WTC11 (cell line): Measurements from ENCODE around the gene ENTR1. TPM values are rescaled to one million over a fixed set of nuclear protein-coding genes. Genes with fewer than 3 reads are reported as not detected.

Experiments
- ATAC-seq: fragments of 200-7000 bp; cut with Tn5 transposase; 2 replicates; pipeline ENCODE4 v1.10.0; 2021; ENCODE audit warnings: mild to moderate bottlenecking, moderate library complexity
- CTCF ChIA-PET: fragments of 300-600 bp; sonication (Branson Sonifier 250); formaldehyde crosslinking; loops from one replicate; lab custom pipeline; 2021; ENCODE audit warnings: antibody characterized with exemption; lab: Charles Lee
- POLR2A ChIA-PET: fragments of 350-600 bp; sonication (Branson Sonifier 250); formaldehyde crosslinking; loops from one replicate; lab custom pipeline; 2021; ENCODE audit warnings: antibody characterized with exemption; lab: Charles Lee
- DNase-seq: peaks from one replicate; pipeline ENCODE4 v3.0.0; 2021; ENCODE audit warnings: low spot score
- H3K27ac Mint-ChIP-seq: 2 replicates; pipeline ENCODE4 v1.8.0; 2021; ENCODE audit warnings: mixed read lengths
- H3K27me3 Mint-ChIP-seq: 2 replicates; pipeline ENCODE4 v1.8.0; 2021; ENCODE audit warnings: low read depth, mild to moderate bottlenecking, moderate library complexity, mixed read lengths
- H3K36me3 Mint-ChIP-seq: 2 replicates; pipeline ENCODE4 v1.8.0; 2021; ENCODE audit warnings: mixed read lengths
- H3K4me1 Mint-ChIP-seq: 2 replicates; pipeline ENCODE4 v1.8.0; 2022; ENCODE audit warnings: mixed read lengths
- H3K4me3 Mint-ChIP-seq: 2 replicates; pipeline ENCODE4 v1.8.0; 2021; ENCODE audit warnings: mild to moderate bottlenecking, moderate library complexity, mixed read lengths
- H3K9me3 Mint-ChIP-seq: 2 replicates; pipeline ENCODE4 v1.8.0; 2021; ENCODE audit warnings: mixed read lengths
- AR ChIP-seq: fragments of 250-450 bp; sonication (Bioruptor Pico); IDR thresholded peaks from 2 replicates; pipeline ENCODE4 v1.9.0; 2021; ENCODE audit warnings: mild to moderate bottlenecking
- ARID4B ChIP-seq: sonication (generic); formaldehyde crosslinking; IDR thresholded peaks from 2 replicates; pipeline ENCODE4 v1.8.0; 2023; ENCODE audit warnings: missing genetic modification reagents, mild to moderate bottlenecking, borderline replicate concordance
- EMX1 ChIP-seq: fragments of 250-450 bp; sonication (Bioruptor Pico); IDR thresholded peaks from 2 replicates; pipeline ENCODE4 v1.8.0; 2021; ENCODE audit warnings: mild to moderate bottlenecking
- MXD4 ChIP-seq: fragments of 250-450 bp; sonication (Bioruptor Pico); IDR thresholded peaks from 2 replicates; pipeline ENCODE4 v1.8.0; 2021; ENCODE audit warnings: mild to moderate bottlenecking, moderate library complexity, borderline replicate concordance
- NFATC4 ChIP-seq: fragments of 250-450 bp; sonication (Bioruptor Pico); IDR thresholded peaks from 2 replicates; pipeline ENCODE4 v1.9.0; 2021; ENCODE audit warnings: mild to moderate bottlenecking
- OVOL2 ChIP-seq: fragments of 250-450 bp; sonication (Bioruptor Pico); IDR thresholded peaks from 2 replicates; pipeline ENCODE4 v1.9.0; 2021; ENCODE audit warnings: mild to moderate bottlenecking, borderline replicate concordance
- PREB ChIP-seq: sonication (generic); formaldehyde crosslinking; IDR thresholded peaks from 2 replicates; pipeline ENCODE4 v1.8.1; 2022; ENCODE audit warnings: mild to moderate bottlenecking, missing genetic modification reagents, moderate library complexity, borderline replicate concordance
- SP1 ChIP-seq: sonication (generic); formaldehyde crosslinking; conservative IDR thresholded peaks from 2 replicates; pipeline ENCODE4 v1.8.1; 2022; ENCODE audit warnings: missing genetic modification reagents
- TCF7 ChIP-seq: sonication (generic); formaldehyde crosslinking; IDR thresholded peaks from 2 replicates; pipeline ENCODE4 v1.8.0; 2022; ENCODE audit warnings: mild to moderate bottlenecking, low read depth, missing genetic modification reagents, moderate library complexity
- ZNF263 ChIP-seq: sonication (generic); formaldehyde crosslinking; IDR thresholded peaks from 2 replicates; pipeline ENCODE4 v1.8.1; 2022; ENCODE audit warnings: low read depth, mild to moderate bottlenecking, moderate library complexity, missing genetic modification reagents
- total RNA-seq: library from RNA; stranded (reverse); gene quantifications from 3 replicates; pipeline ENCODE4 v1.2.3, GENCODE V29; 2021
- TF ChIP-seq, protein P1 (sequence below): fragments of 250-450 bp; sonication (Bioruptor Pico); IDR thresholded peaks from 2 replicates; pipeline ENCODE4 v1.9.0; 2021; ENCODE audit warnings: mild to moderate bottlenecking

Gene ENTR1
- total RNA-seq, 1 experiment from 2014 or later: 140 TPM

- TF ChIP-seq ARID4B (CRISPR knock-in tag): no peak
- TF ChIP-seq SP1 (CRISPR knock-in tag): no peak
- no peak for TF ChIP-seq OVOL2 (CRISPR knock-in tag)
Observed at GRCh38 chr9:136370037-136370436, 40.4 kb downstream of the ENTR1 start (continued).

DNA sequence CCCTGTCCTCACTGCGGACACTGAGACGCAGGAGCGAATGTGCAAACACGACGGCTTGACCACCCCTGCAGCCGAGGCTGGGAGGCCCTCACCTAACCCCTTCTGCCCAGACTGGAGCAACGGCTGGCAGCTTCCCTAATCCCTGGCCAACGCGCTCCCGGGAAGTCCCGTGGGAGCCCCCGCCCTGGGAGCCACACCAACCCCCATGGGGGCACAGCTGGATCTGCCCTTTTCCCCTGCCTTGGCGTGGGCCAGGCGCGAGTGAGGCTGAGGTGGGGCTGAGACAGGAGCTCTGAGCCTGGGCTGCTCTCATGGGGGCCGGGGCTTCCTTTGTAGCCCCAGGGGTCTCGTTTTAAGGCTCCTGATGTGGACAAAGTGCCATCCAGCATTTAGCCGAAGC lies 42.2 kb downstream of the ENTR1 start:
- ATAC-seq: no peak
- H3K27ac Mint-ChIP-seq: peak overlapping the region; percentile 19; the same call in 1 of the 2 replicates
- CTCF ChIA-PET: interaction anchor here (0.6 to 0.9 kb wide), 2 partner anchors 29 kb away, joined by 3 read pairs; no protein-coding TSS in a partner anchor

More for the DNA sequence above, 42.2 kb downstream of the ENTR1 start:
- H3K36me3 Mint-ChIP-seq: no peaks in the 10 kb centered on the region
- H3K27me3 Mint-ChIP-seq: no peaks in the 10 kb centered on the region
- POLR2A ChIA-PET: no interaction called here
- no peak for DNase-seq
- H3K4me3 Mint-ChIP-seq: no peak overlapping the region
- no peaks in the 10 kb centered on the region for H3K4me1 Mint-ChIP-seq
- no peak for TF ChIP-seq EMX1 (CRISPR knock-in tag)
- TF ChIP-seq, protein P1, sequence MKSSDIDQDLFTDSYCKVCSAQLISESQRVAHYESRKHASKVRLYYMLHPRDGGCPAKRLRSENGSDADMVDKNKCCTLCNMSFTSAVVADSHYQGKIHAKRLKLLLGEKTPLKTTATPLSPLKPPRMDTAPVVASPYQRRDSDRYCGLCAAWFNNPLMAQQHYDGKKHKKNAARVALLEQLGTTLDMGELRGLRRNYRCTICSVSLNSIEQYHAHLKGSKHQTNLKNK: no peak
- no peak for TF ChIP-seq AR (CRISPR knock-in tag)
- TF ChIP-seq PREB (CRISPR knock-in tag): no peak
- TF ChIP-seq MXD4 (CRISPR knock-in tag): no peak
- TF ChIP-seq NFATC4: no peak
- TF ChIP-seq TCF7 (CRISPR knock-in tag): no peak
- TF ChIP-seq ZNF263 (CRISPR knock-in tag): no peak
- no peaks in the 10 kb centered on the region for H3K9me3 Mint-ChIP-seq
